ENCODE data around the gene OSTN.
"Not testable (repeated sequence)": the region's sequence is repeated elsewhere in the genome, so short reads cannot be mapped to it uniquely, and the experiment has no call there.

The OSTN gene

GRCh38 chr3:191263365-191263764 lies 64.3 kb downstream of the OSTN start:
- DNase-seq (ENCODE audit: low read depth) = no peak
- TF ChIP-seq CTCF (IDR thresholded peaks at IDR 0.05; ENCODE audit: control insufficient read depth, extremely low read depth, insufficient read depth) = no peak

GRCh38 chr3:191263850-191264249 lies 64.8 kb downstream of the OSTN start:
- DNase-seq (ENCODE audit: low read depth) = no peak
- no peak for TF ChIP-seq CTCF (IDR thresholded peaks at IDR 0.05; ENCODE audit: control insufficient read depth, extremely low read depth, insufficient read depth)
- H3K4me3 ChIP-seq (ENCODE audit: low read depth, low read length) = no peak overlapping the region

More at GRCh38 chr3:191263365-191263764, 64.3 kb downstream of the OSTN start:
- H3K4me3 ChIP-seq (ENCODE audit: low read depth, low read length) = no peak overlapping the region

- TF ChIP-seq CTCF (IDR thresholded peaks at IDR 0.05; ENCODE audit: control insufficient read depth, extremely low read depth, insufficient read depth) = no peak
- DNase-seq (ENCODE audit: low read depth) = no peak
- no peak overlapping the region for H3K4me3 ChIP-seq (ENCODE audit: low read depth, low read length)
Observed at GRCh38 chr3:191268737-191269136, 69.7 kb downstream of the OSTN start.

GRCh38 chr3:191269289-191270085 lies 70.4 kb downstream of the OSTN start:
- no peak for TF ChIP-seq CTCF (IDR thresholded peaks at IDR 0.05; ENCODE audit: control insufficient read depth, extremely low read depth, insufficient read depth)
- no peak for DNase-seq (ENCODE audit: low read depth)
- H3K4me3 ChIP-seq (ENCODE audit: low read depth, low read length) = no peak overlapping the region

- not testable (repeated sequence) for H3K4me3 ChIP-seq (ENCODE audit: low read depth, low read length); DNase-seq (ENCODE audit: low read depth)
Observed at GRCh38 chr3:191275244-191275643, 76.2 kb downstream of the OSTN start.

GRCh38 chr3:191275751-191276150 lies 76.7 kb downstream of the OSTN start:
- DNase-seq (ENCODE audit: low read depth) = no peak
- TF ChIP-seq CTCF (IDR thresholded peaks at IDR 0.05; ENCODE audit: control insufficient read depth, extremely low read depth, insufficient read depth) = no peak
- no peak overlapping the region for H3K4me3 ChIP-seq (ENCODE audit: low read depth, low read length)

- H3K4me3 ChIP-seq (ENCODE audit: low read depth, low read length) = no peak overlapping the region
- DNase-seq (ENCODE audit: low read depth) = no peak
- no peak for TF ChIP-seq CTCF (IDR thresholded peaks at IDR 0.05; ENCODE audit: control insufficient read depth, extremely low read depth, insufficient read depth)
Observed at GRCh38 chr3:191280111-191280510, 81.1 kb downstream of the OSTN start.
